NCI-H226 (cell line): ENCODE measurements around the gene GJB6.

Source experiments
- DNase-seq: peaks from one replicate; pipeline ENCODE4 v3.0.0-alpha.2; 2015

GJB6 gene

DNA sequence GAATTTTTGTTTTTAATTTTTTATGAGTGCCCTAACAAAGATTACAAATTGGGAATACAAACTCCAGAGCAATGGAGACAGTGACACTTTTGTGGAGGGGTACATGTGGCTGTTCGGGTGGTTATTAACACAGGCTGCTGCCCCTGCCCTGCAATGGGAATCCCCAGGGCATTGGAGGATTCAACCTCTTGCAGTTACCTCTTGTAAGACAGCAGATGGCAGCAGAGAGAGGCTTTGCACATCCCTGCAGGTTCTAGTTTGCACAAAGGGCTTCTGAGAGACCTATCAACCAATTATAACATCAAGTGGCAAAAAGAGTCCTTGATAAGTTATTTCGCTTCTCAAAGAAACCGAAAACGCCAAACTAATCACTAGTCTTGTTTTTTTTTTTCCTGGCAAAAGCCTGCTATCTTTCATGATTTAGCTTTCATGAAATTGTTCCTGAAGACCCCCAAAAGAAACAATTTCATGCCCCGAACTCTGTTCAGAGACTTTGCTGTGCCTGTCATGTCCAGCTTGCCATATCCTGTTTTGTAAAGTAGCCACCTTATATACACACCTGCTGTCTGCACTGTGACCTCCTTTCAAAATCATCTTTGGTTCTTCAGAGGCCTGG lies 49.8 kb downstream of the GJB6 start:
- no peak for DNase-seq

DNA sequence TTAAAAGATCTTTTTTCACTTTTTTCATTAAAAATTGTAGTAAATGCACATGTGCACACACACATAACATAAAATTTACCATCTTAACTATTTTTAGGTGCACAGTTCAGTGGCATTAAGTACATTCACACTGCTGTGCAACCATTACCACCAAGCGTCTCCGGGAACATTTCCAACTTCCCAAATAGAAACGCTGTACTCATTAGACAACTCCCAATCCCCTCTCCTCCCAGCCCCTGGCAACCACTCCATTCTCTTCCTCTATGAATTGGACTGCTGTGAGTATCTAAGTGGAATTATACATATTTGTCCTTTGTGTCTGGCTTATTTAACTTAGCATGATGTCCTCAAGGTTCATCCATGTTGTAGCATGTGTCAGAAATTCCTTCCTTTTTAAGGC lies 50.9 kb downstream of the GJB6 start:
- DNase-seq = no peak

DNA sequence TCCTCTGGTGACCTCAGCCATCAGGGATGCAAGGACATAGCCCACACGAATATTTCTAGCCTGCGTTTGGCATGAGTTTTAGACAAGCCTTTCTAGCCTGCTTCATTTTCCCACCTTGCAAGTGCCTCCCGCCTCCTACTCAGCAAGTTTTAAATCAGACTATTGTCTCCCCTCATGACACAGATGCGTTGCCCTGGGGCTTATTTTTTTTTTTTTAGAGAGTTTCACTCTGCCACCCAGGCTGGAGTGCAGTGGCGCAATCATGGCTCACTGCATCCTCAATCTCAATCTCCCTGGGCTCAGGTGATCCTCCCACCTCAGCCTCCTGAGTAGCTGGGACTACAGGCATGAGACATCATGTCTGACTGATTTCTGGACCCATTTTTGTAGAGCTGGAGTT lies 54.0 kb downstream of the GJB6 start:
- no peak for DNase-seq

DNA sequence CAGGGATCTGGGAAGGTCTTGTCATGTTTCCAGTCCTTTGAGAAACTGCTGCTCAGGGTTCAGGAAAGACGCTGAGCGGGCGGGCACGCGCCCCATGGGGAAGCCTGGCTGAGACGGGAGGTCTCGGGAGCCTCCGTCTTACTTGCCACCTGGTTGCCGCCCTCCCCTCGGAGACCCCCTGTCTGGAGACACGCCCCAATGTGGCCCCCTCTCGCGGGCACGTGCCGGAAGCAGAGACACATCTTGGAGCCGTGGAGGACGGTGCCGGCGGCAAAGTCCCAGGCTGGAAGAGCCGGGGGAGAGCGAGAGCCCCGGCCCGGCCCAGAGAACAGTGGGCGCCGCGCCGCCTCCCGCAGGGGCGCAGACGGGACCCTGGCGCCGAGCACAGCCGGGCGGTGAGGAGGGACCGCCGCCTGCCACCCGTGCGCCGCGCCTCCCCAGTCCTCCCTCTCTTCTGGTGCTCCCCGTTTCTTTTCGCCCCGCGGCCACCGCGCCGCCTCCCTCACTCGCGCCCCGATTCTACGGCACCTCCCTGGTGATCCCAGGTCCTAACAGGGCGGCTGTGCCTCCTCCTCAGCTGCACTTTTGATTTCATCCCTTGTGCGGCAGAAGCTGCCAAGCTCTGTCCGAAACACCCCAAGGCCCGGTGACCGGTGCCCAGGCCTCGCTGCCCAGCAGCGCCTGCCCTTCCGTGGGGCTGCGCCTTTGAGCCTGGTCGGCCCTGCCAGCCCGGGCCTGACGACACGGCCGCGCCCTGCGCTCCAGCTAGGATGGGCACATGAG lies 54.9 kb downstream of the GJB6 start:
- no peak for DNase-seq

DNA sequence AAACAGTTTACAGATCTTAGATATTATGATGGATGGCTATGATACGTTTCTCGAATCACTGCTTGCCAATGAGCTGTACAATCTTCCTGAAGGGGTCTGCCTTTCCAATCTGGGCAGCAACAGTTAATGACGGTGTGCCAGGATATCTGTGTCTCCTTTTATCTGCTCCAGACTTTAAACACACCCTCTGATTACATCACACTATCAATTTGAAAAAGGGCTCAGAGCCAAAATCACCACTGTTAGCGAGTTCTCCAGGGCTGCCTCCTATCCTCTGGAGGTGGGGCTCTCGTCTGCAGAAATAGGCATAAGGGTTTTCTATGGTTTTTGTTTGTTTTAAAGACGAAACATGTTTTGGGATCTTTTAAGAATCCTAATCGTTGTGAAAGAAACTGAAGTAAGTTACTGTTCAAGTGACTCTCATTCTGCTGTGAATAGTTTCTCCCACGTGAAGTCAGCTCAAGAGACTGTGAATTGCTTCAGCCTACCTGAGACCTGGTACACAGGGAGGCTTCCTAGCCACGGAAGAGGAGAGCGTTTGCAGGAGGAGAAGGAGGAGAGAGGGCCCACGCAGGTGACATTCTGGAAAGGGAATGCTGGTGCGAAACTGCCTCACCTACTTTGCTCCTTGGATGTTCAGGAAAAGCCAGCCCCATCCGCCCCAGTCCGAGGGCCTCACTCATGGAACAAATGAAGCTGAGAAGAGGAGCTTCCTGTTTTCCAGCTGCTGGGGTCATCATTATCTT lies 56.0 kb downstream of the GJB6 start:
- no peak for DNase-seq

DNA sequence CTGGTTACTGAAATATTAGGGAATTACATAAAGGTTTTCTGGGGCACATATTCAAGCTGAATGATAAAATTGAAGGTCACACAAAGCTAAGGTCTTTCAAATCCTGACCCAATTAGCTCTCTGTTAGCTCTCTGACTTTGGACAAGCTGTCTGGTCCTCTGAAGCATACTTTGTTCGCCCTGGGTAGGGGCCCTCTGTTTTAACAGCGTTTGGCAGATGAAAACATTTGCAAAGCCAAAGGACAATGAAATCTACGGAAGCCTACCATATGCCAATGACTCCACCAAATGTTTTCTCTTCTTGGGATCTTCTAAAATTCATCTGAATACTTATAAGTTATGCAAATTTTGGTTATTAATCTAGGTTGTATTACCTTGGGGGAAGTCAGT lies 56.7 kb downstream of the GJB6 start:
- no peak for DNase-seq

DNA sequence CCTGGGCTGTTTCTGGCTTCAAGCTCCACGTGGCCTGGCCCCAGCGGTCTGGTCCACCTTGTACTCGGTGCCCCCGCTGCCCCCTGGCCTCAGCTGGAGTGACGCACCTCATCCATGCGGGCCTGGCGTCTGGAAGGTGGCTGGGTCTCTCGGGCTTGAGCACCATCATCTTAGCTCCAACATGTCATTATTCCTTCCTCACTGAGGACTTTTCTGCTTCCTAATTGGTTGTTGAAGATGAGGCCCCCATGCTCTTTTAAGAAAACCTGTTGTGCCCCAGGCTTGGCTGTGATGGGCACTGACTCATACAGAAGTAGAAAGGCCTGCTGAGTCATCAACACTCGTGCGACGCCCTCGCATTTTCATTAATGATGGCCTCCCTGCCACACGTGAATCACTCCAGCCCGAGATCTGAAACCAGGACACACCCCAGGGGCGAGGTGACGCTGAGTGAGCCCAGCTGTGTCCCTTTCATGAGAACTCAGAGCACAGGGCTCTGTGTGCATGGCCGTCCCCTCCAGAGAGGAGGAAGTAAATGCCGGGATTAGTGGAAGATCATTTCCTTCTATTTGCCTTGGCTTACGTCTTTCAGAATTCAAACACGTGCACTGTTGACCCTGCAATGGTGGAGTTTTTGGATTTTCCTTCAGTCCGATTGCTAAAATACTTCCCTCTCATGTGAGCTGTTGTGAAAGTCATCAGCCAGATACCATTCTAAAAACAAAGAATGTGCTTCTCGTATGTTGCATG lies 57.3 kb downstream of the GJB6 start:
- peak; percentile 72 for DNase-seq

DNA sequence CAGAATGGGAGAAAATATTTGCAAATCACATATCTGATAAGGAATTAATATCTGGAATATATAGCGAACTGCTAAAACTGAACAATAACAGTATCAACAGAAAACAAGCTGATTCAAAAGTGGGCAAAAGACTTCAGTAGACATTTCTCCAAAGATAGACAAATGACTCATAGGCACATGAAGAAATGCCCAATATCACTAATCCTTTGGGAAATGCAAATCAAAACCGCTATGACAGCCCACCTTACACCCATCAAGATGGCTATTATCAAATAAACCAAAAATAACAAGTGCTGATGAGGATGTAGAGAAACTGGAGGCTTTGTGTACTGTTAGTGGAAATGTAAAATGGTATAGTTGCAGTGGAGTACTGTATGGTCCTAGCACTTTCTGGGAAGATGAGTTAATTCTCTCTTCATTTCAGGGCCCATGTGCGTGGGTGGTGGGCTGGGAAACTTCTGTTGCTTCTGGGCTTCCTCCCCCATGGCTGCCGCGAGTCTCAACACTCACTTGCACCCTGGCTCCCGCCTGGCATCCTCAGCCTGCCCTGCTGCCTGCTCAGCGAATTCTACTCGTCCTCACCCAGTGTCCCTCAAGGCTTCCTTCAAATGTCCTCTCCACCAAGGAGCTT lies 58.9 kb downstream of the GJB6 start:
- no peak for DNase-seq
